Activated T-cell treated with anti-CD3 and anti-CD28 coated beads, Interleukin-2, amount 50 U/mL, for 24 hours (primary cell): Measurements from ENCODE around the gene COL5A1.

Experiments used
- DNase-seq: peaks from one replicate; pipeline ENCODE4 v3.0.0-alpha.2; 2020
- H3K27ac Mint-ChIP-seq: 2 replicates; pipeline ENCODE4 v1.8.0; 2020; ENCODE audit warnings: mild to moderate bottlenecking, mixed read lengths
- H3K27me3 Mint-ChIP-seq: 2 replicates; pipeline ENCODE4 v1.8.0; 2020; ENCODE audit warnings: mixed read lengths
- H3K36me3 Mint-ChIP-seq: 2 replicates; pipeline ENCODE4 v1.8.0; 2020; ENCODE audit warnings: low read depth, mixed read lengths
- H3K4me1 Mint-ChIP-seq: 2 replicates; pipeline ENCODE4 v1.8.0; 2020; ENCODE audit warnings: low read depth, mixed read lengths
- H3K4me3 Mint-ChIP-seq: 2 replicates; pipeline ENCODE4 v1.8.0; 2020; ENCODE audit warnings: mild to moderate bottlenecking, moderate library complexity, mixed read lengths
- H3K9me3 Mint-ChIP-seq: 2 replicates; pipeline ENCODE4 v1.8.0; 2020; ENCODE audit warnings: mixed read lengths

The COL5A1 gene

GRCh38 chr9:134886413-134886913, 244.9 kb downstream of the COL5A1 start:
- no peak for DNase-seq
- H3K27ac Mint-ChIP-seq: no peak overlapping the region
- H3K27me3 Mint-ChIP-seq: peaks cover 23% of the 10 kb centered on the region
- H3K4me1 Mint-ChIP-seq: no peaks in the 10 kb centered on the region
- no peaks in the 10 kb centered on the region for H3K9me3 Mint-ChIP-seq
- no peak overlapping the region for H3K4me3 Mint-ChIP-seq
- no peaks in the 10 kb centered on the region for H3K36me3 Mint-ChIP-seq

GRCh38 chr9:134887219-134887618, 245.6 kb downstream of the COL5A1 start:
- no peak for DNase-seq
- Mint-ChIP-seq H3K4me3 (no peak overlapping the region), H3K4me1 (no peaks in the 10 kb centered on the region), H3K27ac (no peak overlapping the region), H3K9me3 (no peaks in the 10 kb centered on the region), H3K36me3 (no peaks in the 10 kb centered on the region), H3K27me3 (peaks cover 23% of the 10 kb centered on the region)

- Mint-ChIP-seq H3K9me3 (no peaks in the 10 kb centered on the region), H3K27me3 (peaks cover 23% of the 10 kb centered on the region), H3K4me1 (no peaks in the 10 kb centered on the region), H3K36me3 (no peaks in the 10 kb centered on the region), H3K4me3 (no peak overlapping the region), H3K27ac (no peak overlapping the region)
- DNase-seq: peak; percentile 15
These were observed 246.3 kb downstream of the COL5A1 start for GRCh38 chr9:134887686-134888602.

- H3K4me3 Mint-ChIP-seq: no peak overlapping the region
- H3K36me3 Mint-ChIP-seq: no peaks in the 10 kb centered on the region
- peaks cover 24% of the 10 kb centered on the region for H3K27me3 Mint-ChIP-seq
- H3K9me3 Mint-ChIP-seq: no peaks in the 10 kb centered on the region
- H3K27ac Mint-ChIP-seq: no peak overlapping the region
- no peaks in the 10 kb centered on the region for H3K4me1 Mint-ChIP-seq
- DNase-seq: peak; percentile 20
These were observed 247.1 kb downstream of the COL5A1 start for GRCh38 chr9:134888603-134889190.

- H3K9me3 Mint-ChIP-seq: no peaks in the 10 kb centered on the region
- DNase-seq: no peak
- no peak overlapping the region for H3K27ac Mint-ChIP-seq
- no peaks in the 10 kb centered on the region for H3K36me3 Mint-ChIP-seq
- no peaks in the 10 kb centered on the region for H3K4me1 Mint-ChIP-seq
- H3K4me3 Mint-ChIP-seq: no peak overlapping the region
- peaks cover 29% of the 10 kb centered on the region for H3K27me3 Mint-ChIP-seq
These were observed 248.0 kb downstream of the COL5A1 start for GRCh38 chr9:134889386-134890154.

GRCh38 chr9:134890155-134890495, 248.5 kb downstream of the COL5A1 start:
- no peaks in the 10 kb centered on the region for H3K36me3 Mint-ChIP-seq
- H3K27ac Mint-ChIP-seq: no peak overlapping the region
- H3K27me3 Mint-ChIP-seq: peaks cover 32% of the 10 kb centered on the region
- H3K9me3 Mint-ChIP-seq: no peaks in the 10 kb centered on the region
- no peak for DNase-seq
- no peak overlapping the region for H3K4me3 Mint-ChIP-seq
- H3K4me1 Mint-ChIP-seq: no peaks in the 10 kb centered on the region

GRCh38 chr9:134891053-134891452, 249.4 kb downstream of the COL5A1 start:
- DNase-seq: no peak
- Mint-ChIP-seq H3K9me3 (no peaks in the 10 kb centered on the region), H3K27me3 (peaks cover 35% of the 10 kb centered on the region), H3K4me3 (no peak overlapping the region), H3K27ac (no peak overlapping the region), H3K4me1 (no peaks in the 10 kb centered on the region), H3K36me3 (no peaks in the 10 kb centered on the region)

GRCh38 chr9:134891713-134892112, 250.1 kb downstream of the COL5A1 start:
- Mint-ChIP-seq H3K27me3 (peaks cover 30% of the 10 kb centered on the region), H3K4me3 (no peak overlapping the region), H3K9me3 (no peaks in the 10 kb centered on the region), H3K27ac (no peak overlapping the region), H3K36me3 (no peaks in the 10 kb centered on the region), H3K4me1 (no peaks in the 10 kb centered on the region)
- no peak for DNase-seq

- H3K36me3 Mint-ChIP-seq: no peaks in the 10 kb centered on the region
- H3K4me1 Mint-ChIP-seq: no peaks in the 10 kb centered on the region
- no peak for DNase-seq
- H3K27ac Mint-ChIP-seq: no peak overlapping the region
- no peak overlapping the region for H3K4me3 Mint-ChIP-seq
- no peaks in the 10 kb centered on the region for H3K9me3 Mint-ChIP-seq
- H3K27me3 Mint-ChIP-seq: peaks cover 30% of the 10 kb centered on the region
These were observed 250.6 kb downstream of the COL5A1 start for GRCh38 chr9:134892221-134892620.

- Mint-ChIP-seq H3K36me3 (no peaks in the 10 kb centered on the region), H3K27me3 (peaks cover 31% of the 10 kb centered on the region), H3K4me1 (no peaks in the 10 kb centered on the region), H3K27ac (no peak overlapping the region), H3K9me3 (no peaks in the 10 kb centered on the region), H3K4me3 (no peak overlapping the region)
- DNase-seq: no peak
These were observed 251.3 kb downstream of the COL5A1 start for GRCh38 chr9:134892820-134893420.
